Measurements from ENCODE around the gene PLCB1. TPM values are rescaled to one million over a fixed set of nuclear protein-coding genes. Genes with fewer than 3 reads are reported as not detected.

PLCB1 gene
- total RNA-seq, 1 donor from 2014 or later = 7.2 TPM

DNA sequence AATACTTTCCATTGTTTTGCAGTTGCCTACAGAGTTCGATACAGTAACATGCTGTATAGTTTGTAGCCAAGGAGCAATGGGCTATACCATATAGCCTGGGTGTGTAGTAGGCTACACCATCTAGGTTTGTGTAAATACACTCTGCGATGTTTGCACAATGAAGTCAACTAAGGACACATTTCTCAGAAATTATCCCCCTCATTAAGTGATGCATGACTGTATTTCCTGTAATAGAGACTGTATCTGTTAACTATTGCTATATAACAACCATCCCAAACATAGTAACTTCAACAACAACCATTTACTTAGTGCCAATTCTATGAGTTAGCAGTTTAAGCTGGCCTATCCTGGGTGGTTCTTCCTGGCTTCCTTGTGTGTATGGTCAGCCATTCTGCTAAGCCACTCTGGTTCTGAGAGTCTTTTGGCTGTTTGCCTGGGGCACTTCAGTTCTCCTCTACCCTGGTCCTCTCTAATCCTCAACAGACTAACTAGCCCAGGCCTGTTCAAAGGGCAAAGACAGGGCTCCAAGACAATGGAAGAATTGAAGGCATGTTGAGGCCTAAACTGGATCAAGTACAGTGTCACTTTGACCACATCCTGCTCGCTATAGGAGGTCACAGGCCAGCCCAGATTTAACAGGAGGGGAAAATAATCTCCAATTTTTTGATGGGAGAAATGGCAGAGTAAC, 124.0 kb downstream of the PLCB1 start:
- ATAC-seq (no peak), DNase-seq (ENCODE audit: missing footprints) (no peak)
- intact Hi-C loops (cut with DNase I) = no loop called here

GRCh38 chr20:8260837-8261251, 128.8 kb downstream of the PLCB1 start:
- ATAC-seq (peak; percentile 84), DNase-seq (ENCODE audit: missing footprints) (no peak)
- intact Hi-C loops (cut with DNase I) = no loop called here

- DNase-seq (ENCODE audit: missing footprints) = no peak
- ATAC-seq = no peak
- intact Hi-C loops (cut with DNase I) = no loop called here
These were observed 130.7 kb downstream of the PLCB1 start for GRCh38 chr20:8262721-8263120.

- ATAC-seq = no peak
- intact Hi-C loops (cut with DNase I) = no loop called here
- DNase-seq (ENCODE audit: missing footprints) = no peak
These were observed 133.5 kb downstream of the PLCB1 start for GRCh38 chr20:8265588-8265987.

DNA sequence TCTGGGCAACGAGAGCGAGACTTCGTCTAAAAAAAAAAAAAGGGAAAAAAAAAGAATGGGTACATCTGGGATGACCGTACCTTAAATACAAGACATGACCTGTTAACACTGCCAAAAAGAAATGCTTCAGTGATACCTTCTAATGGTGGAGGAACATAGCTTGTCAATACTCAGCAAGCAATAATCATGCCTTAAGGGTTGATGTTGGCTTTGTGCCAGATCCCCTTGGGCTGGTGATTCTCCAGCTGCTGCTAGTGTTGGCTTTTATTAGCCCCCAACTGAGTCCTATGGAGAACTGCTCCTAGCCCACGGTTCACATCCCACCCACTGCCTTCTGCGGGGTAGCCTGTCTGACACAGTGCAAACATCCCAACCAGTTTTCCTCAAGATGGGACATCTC, 134.9 kb downstream of the PLCB1 start:
- ATAC-seq (no peak), DNase-seq (ENCODE audit: missing footprints) (no peak)
- intact Hi-C loops (cut with DNase I) = no loop called here

- ATAC-seq (no peak), DNase-seq (ENCODE audit: missing footprints) (no peak)
- intact Hi-C loops (cut with DNase I) = no loop called here
These were observed 139.7 kb downstream of the PLCB1 start for GRCh38 chr20:8271727-8272126.

GRCh38 chr20:8272766-8273165, 140.7 kb downstream of the PLCB1 start:
- intact Hi-C loops (cut with DNase I) = no loop called here
- ATAC-seq (no peak), DNase-seq (ENCODE audit: missing footprints) (no peak)

DNA sequence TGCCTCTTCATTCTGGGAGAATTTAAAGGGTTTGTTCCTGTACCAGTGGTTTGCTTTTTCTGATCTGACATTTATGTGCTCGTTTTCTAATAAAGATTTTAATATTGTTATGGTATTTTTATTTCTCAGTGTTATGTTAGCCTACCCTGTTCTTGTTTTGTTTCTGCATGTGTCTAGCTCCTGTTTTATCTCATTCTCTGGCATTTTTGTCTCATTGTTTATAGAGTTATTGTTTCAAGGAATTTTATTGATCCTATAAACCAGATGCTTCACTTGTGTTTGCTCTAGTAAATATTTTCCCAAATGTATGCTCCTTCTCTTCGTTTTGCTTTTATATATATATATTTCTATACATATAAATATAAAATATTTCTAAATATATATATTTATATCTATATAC, 152.8 kb downstream of the PLCB1 start:
- DNase-seq (ENCODE audit: missing footprints) (no peak), ATAC-seq (no peak)
- intact Hi-C loops (cut with DNase I) = no loop called here

DNA sequence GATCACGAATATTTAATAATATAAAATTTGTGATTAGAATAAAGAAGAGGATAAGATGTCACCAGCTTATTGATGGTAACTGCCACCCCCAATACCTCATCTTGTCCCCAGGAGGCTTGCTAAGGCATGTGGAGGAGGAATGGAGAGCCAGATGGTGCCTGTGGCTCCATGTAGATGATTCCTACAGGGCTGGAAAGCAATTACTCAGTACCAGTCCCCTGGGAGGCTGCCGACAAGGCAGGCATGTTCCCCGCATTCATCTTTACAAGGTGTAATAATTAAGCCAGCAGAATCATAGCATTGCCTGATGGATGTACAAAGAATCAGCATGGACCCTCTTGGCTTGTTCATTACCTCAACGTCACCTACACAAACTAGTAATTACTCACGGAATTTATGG, 155.3 kb downstream of the PLCB1 start:
- DNase-seq (ENCODE audit: missing footprints) = no peak
- intact Hi-C loops (cut with DNase I) = no loop called here
- no peak for ATAC-seq

GRCh38 chr20:8291200-8291599, 159.1 kb downstream of the PLCB1 start:
- DNase-seq (ENCODE audit: missing footprints) (no peak), ATAC-seq (no peak)
- intact Hi-C loops (cut with DNase I) = no loop called here

- intact Hi-C loops (cut with DNase I) = no loop called here
- no peak for ATAC-seq
- DNase-seq (ENCODE audit: missing footprints) = no peak
These were observed 159.8 kb downstream of the PLCB1 start for GRCh38 chr20:8291873-8292272.

DNA sequence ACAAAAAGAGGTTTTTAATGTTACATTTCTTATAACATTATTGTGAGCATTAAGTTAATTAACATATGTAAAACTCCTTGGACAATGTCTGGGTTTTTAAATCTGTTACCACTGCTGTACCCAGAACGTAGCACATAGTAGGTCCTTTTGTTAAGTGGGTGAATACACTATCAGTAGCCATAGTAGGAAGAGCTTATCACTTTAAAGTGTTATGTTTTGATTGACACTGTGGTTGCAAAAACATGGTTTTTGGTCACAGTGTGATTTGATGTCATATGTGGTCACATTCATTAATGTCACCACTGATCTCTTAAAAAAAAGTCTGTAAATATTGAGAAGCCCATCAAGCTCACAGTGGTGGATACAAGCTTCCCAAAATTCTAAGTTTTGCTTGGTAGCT, 160.7 kb downstream of the PLCB1 start:
- DNase-seq (ENCODE audit: missing footprints) (no peak), ATAC-seq (no peak)
- intact Hi-C loops (cut with DNase I) = no loop called here

GRCh38 chr20:8293750-8294149, 161.7 kb downstream of the PLCB1 start:
- intact Hi-C loops (cut with DNase I) = no loop called here
- DNase-seq (ENCODE audit: missing footprints) (no peak), ATAC-seq (no peak)

DNA sequence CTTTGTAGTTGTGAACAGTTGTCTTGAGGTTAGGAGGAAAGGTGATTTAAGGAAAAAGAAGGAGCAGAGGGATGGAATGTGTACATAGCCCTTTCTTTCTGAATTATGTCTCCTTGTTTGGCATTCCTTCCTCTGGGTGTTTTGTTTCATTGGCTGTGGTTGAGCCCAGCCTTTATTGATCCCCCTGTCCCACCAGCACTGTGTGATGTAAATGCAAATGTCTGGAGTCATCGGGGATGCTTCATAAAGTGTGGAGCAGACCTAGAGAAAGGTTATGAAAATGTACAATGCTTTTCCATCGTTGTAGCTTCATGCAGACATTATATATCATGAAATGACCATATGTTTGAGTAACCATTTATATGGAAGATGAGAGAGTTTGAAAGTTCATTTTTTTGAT, 164.5 kb downstream of the PLCB1 start:
- ATAC-seq = no peak
- intact Hi-C loops (cut with DNase I) = no loop called here

DNA sequence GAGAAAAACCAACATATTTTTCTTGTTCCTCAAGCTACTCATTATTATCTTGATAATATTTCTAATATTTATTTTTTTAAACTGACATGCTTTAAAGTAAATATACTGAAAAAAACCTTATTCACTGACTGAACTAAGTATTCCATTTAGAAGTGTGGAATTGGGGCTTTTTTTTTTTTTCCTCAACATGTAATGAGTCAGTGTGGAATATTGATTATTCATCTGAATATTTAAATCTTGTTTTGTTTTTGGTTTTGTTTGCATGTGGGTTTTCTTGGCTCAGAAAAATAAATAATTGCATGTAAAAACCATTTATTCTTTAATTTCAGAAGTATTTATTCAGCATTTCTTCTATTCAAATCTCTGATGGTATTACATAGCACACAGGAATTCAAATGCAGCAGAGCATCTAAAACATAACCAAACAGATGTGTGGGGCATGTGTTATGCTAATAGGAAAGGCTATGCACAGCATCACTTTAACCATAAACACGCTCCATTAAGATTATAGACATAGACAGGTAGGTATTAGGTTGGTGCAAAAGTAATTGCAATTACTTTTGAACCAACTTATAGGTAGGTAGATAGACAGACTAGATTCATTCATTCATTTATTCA, 166.5 kb downstream of the PLCB1 start:
- ATAC-seq = no peak
- DNase-seq (ENCODE audit: missing footprints) = no peak
- intact Hi-C loops (cut with DNase I) = no loop called here

More for the DNA sequence above, 164.5 kb downstream of the PLCB1 start:
- DNase-seq (ENCODE audit: missing footprints) = no peak

- intact Hi-C loops (cut with DNase I) = no loop called here
- DNase-seq (ENCODE audit: missing footprints) = no peak
- ATAC-seq = no peak
These were observed 167.9 kb downstream of the PLCB1 start for GRCh38 chr20:8299921-8300320.

DNA sequence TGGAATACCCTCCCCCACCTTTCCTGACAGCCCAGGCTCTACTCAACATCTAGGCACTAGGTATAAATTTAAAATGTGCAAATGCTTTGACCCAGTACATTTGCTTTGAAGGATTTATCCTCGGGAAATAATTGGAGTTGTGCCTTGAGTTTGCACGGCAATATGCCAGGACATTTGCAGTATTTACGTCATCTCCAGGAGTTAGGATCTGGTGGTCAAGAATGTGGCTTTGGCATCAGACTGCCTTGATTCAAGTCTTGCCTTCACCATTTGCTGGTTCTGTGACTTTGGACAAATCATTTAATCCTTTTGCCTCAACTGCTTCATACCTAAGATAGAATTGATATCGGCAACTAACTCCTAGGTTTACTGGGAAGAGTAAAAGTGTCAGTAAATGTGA, 169.6 kb downstream of the PLCB1 start:
- intact Hi-C loops (cut with DNase I) = no loop called here
- no peak for ATAC-seq
- no peak for DNase-seq (ENCODE audit: missing footprints)

- no peak for ATAC-seq
- no peak for DNase-seq (ENCODE audit: missing footprints)
- intact Hi-C loops (cut with DNase I) = no loop called here
These were observed 171.6 kb downstream of the PLCB1 start for GRCh38 chr20:8303651-8304050.

- ATAC-seq = no peak
- intact Hi-C loops (cut with DNase I) = no loop called here
- no peak for DNase-seq (ENCODE audit: missing footprints)
These were observed 172.2 kb downstream of the PLCB1 start for GRCh38 chr20:8304124-8304816.

- DNase-seq (ENCODE audit: missing footprints) (peak; percentile 79), ATAC-seq (no peak)
- intact Hi-C loops (cut with DNase I) = loop anchor here (5.0 kb wide), 1 partner anchor 173 kb away; the partner anchor contains the start of gene PLCB1
These were observed 173.4 kb downstream of the PLCB1 start for GRCh38 chr20:8305449-8305978.
